COLO668 (cell line): Measurements from ENCODE around the gene ATP2A2.

Experiments used
- DNase-seq: peaks from one replicate; lab custom pipeline; 2025; ENCODE audit not compliant: unreplicated experiment; lab: John Stamatoyannopoulos, UW

ATP2A2 gene

DNA sequence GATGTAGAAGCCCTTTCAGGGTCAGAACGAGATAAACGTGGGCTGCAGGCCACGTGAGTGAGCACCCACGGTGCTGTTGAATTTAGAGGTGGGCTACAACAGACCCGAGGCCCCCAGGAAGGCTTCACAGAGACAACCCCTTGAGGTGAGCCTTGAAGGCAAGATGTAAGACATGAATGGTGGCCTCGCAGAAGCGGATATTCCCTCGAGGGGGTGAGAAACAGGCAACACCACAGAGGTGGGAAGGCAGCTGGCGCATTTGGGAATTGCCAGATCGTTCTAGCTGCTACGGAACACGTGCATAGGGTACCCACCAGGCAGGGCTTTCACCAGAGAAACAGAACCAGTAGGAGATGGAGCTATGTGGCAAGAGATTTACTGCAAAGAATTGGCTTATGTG lies 22.6 kb upstream of the ATP2A2 start:
- DNase-seq, result no peak

DNA sequence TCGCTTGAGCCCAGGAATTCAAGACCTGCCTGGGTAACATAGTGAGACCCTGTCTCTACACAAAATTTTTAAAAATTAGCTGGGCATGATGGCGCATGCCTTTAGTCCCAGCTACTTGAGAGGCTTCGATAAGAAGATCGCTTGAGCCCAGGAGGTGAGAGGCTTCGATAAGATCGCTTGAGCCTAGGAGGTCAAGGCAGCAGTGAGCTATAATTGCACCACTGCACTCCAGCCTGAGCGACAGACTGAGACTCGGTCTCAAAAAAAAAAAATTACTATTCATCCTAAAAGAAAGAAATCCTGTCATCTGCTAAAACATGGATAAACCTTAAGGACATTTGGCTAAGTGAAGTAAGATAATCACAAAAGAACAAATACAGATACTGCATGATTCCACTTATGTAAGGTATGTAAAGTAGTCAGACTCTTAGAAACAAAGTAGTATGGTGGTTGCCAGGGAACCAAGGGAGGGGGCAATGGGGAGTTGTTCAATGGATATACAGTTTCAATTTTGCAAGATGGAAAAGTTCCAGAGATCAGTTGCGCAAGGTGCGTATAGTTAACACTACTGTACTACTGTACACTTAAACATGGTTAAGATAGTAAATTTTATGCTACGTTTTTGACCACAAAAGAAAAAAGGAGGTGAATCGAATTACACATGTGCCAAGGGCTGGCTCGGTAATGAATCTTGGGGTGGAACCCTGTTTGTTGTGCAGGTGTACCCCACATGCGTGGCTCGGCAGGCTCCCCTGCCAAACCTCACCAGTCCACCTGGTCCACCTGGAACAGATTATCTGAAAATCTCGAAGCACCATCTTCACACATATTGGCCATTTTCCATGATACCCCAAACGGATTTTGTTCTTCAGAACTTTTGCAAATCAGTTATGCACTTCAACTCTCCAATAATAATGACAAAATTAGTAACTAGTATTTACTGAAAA lies 18.3 kb upstream of the ATP2A2 start:
- DNase-seq, result no peak

DNA sequence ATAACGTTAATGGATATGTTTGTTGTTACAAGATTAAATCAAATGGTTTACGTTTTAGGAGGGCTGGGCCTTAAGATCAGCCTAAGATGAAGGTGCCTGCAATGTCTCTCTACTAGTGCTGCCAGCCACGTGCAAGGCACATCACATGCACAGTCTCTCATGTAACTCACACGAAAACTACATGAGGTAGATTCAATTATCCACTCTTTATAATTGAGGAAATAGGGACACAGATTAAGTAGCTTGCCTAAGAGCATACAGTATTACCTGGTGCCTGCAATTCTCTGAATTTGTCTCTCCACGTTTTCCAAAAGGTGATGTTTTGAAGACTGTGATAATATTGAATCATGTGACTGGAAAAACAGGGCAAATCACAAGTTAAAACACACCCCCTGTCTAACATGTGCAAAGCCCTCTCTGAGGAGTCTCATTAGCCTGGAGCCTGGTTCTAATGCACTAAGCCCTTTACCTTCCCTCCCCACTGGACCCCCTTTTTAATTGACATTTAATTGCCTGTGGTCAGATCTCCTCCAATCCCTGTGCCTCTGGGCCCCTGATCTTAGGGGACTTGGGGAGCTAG lies 14.6 kb upstream of the ATP2A2 start:
- DNase-seq, result no peak

DNA sequence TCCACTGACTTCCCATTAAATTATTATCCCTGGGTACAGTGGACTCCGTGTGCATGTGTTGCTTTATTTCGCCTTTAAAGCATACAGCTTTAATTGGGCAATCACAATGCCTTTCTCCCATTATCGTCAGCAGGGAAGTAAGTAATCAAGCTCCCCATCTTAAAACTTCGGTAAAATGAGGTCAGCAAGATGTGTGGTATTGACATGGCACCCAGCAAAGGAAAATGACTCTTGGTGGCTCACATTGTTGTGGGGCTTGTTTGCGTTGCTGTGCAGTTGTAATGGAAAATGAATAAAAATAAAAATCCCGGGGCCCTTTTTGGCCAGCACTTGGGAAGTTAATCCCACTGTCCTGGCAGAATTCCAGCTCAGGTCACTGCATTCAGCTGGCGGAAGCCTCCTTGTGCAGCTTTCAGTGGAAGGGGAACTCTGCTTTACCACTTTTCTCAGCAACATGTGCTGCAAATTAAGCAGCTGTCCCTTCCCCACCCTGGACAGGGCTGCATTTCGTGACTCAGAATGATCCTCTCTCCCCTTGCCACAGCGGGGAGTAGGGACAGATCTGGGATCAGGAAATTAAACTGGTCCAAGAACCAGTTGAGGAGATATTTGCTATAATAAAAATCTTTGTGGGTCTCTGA lies 13.9 kb upstream of the ATP2A2 start:
- peak; percentile 50 for DNase-seq

DNA sequence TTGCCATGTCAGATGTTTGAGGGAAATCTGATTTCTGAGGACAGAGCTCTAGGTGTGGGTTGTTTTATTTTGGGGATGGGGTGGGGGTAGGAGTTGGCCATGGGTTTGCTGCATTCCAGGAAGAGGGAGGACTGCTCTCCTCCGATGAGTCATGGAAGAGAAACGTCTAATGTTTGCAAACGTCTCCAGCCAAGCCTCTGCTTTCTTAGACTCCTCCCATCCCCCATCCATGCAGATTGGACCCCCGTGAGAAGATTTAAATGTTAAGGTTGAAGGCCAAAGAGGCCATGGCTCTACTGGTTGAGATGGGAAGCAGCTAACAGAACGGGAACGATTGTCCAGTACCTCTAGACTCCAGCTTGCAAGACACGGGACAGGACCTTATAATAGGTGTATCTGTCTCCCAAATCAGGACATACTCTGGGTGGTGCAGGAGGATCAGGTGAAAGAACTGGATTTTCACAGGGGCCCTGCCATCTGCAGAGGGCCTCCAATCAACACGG lies 11.4 kb upstream of the ATP2A2 start:
- DNase-seq, result no peak

DNA sequence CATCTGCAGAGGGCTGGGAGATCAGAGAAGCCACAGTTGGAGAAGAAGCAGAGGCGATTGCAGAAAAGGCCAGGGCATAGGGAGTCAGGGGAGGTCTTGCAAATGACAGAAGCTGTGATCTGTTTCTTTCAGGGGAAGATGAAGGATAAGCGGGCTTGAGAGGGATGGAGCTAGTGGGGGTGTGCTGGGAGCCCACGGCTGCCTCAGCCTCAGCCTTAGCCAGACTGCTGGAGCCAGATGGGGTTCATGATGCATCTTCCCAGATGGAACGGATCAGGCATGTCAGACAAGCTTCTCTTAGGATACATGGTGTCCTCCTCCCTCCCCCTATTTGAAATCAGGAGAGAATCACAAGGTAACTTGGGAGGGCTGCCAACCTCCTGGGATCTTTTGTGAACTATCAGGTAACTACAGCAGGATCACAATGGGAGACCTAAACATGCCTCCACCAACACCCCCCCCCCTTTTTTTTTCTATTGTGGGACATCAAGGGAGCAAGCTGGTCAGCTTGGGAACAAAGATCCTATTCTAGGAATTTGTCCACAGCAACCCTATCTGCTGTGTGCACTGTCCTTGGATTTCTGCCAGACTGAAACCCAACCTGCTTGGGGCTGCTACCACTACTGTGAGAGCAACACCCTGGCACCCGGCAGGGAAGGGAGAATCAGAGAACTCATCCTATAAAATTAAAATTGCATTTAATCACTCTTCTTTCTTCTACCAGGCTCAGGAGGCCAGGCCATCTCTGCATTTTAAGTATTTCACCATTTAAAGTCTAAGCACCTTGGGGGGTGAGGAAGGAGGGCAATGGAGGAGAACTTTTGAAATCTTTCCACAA lies 10.7 kb upstream of the ATP2A2 start:
- peak; percentile 83 for DNase-seq

DNA sequence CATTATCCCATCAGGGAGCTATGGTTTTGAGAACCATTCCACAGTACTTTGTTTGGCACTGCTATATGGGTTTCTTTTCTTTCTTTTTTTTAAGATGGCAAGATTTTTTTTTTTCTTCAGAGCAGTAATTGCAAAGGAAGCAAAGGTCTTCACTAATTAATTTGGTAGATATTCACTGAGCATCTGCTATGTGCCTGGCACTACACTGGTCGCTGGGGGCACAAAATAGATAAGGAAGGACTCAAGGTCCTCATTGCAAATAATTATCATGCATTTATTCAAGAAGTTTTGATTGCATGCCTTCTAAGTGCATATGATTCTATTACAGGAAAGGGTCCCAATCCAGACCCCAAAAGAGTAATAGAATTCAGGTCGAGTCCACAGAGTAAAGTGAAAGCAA lies 10.0 kb upstream of the ATP2A2 start:
- no peak for DNase-seq

DNA sequence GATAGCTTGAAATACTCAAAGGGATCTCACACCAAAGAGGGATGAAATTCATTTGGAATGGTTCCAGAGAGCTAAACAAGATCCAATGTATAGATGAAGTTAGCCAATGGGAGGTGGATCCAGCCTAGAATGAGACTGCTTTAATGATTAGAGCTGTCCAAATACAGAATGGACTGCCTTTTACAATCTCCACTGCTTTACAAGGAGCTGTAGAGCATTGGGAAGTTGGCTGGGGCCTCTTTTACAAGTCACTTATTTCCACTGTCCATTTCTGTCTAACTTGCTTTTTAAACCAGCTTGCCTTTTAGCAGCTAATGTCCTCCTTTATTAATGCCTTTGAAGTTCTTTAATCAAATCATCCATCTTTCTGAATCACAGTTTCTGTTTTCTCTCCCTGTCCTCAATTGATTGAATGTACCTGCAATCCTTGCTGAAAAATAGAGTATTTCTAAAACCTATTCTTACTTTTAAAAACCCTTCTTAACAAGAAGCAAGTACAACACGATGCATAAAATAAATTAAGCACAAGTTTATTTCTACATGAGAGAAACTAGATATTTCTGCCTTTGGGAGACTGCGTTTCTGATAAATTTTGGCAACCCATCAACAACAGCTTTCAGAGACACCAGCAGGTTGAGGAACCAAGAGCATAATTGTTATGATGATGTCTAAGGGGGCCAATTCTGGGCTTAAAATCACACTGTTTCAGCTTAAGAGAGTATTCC lies 3.4 kb upstream of the ATP2A2 start:
- DNase-seq, result no peak

DNA sequence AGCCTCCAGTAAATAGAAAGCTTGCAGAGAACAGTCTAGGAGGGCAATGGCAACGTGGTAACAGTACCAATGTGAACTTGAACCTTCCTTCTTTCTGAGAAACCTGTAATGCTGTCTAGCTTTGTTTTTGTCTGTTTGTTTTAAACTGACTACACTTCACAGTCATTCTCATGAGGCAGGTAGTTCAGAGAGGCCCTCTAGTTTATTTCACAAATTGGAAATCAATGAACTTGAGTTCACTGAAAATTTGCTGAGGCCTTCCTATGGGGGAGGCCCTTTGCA lies 2.9 kb upstream of the ATP2A2 start:
- no peak for DNase-seq

DNA sequence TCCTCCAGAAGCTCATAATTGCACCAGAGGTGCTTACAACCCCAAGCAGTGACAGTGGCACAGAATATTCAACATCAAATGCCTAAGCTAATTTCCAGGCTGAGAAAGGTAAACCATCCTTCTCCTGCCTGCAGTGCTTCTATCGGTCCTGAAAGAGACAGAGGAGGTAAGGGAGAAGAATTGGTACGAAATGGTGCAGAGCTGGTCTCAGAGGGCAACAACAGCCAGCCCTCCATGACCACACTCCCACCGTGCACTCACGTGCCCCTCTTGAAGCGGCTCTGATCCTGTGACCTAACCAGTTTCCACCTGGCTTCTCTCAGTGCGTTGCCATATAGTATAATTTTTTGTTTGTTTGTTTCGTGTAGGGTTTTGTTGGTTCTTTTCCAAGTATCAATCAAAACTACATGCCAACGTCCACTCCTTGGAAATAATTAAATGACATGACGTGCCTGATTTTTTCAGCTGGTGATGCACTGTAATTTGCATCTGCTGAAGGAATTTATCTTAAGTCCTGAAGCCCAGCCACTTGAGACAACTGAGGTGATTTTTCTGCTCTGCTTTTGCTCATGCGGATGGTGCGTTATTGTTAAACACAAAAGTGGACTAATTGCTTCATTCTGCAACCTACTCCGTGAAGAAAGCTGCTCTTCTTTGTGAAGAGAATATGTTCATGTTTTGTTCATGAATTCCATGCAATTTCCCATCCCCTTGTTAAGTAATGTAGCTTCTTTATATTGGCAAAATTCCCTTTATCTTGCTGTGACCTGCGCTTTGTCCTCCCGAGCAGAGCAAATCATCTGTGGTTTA lies 1.3 kb upstream of the ATP2A2 start:
- DNase-seq, result peak; percentile 45

DNA sequence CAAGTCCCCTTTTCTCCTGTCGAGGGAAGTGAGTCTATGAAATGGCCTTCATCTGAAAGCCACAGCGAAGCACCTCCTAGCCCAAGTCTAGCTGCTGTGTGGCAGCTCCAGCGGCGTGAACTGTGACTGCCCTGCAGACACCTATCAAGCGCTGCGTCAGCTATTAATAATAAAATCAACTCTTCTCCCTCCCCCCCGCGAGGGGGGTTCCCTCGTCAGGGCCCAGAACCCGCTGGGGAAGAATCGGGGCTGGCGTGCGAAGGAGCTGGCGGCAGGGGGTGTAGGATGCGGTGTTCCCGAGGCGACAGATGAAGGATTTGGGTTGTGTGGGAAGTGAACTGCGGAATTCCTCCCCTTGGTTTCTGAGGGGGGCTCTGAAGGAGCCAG lies 662 bp upstream of the ATP2A2 start:
- DNase-seq, result peak; percentile 77

DNA sequence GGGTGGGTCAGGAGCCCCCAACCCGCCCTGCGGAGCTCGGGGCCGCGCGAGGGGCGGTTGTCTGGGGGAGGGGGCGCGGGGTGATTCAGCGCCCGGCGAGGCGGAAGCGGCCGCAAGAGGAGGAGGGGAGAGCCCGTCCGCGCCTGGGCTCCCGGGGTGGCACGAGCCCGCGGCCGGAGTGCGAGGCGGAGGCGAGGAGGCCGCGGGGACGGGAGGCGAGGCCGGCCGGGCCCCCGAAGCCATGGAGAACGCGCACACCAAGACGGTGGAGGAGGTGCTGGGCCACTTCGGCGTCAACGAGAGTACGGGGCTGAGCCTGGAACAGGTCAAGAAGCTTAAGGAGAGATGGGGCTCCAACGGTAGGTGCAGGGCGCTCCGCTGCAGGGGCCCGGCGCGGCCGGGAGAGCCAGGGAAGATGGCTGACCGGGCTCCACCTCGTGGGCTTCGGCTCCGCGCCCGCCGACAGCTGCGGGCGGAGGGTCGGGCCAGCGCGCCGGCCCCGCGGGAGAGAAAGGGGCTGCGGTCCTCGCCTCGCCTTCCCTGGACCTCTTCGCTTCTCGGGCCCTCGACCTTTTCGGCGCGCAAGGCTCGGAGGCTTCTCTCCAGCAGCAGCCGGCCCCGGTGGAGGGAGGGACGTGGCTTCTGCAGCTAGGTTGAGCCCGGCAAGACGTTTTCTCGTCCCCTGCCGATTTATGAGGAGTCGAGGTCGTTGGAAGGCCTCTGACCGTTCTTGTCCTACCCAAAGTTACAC lies 677 bp downstream of the ATP2A2 start:
- peak; percentile 81 for DNase-seq

DNA sequence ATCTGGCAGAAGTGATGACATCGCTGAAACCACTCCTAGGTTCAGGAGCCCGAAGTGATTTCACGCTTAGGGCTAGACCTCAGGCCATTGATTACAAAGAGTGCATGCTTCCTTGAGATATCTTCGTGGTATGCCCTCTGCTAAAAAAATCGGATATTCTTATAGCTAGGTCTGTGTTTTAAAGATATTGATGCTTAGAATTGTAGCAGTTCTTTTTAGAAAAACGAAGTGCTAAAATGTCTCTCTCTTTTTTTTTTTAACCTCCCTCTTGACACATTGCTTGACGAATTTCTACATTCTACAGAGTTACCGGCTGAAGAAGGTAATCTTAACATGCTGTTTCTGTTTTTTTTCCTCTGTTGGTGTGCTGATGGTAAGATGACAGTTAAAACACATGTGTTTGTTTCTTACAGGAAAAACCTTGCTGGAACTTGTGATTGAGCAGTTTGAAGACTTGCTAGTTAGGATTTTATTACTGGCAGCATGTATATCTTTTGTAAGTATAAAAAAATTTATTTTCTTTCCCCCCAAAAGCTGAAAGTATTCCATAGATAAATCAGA lies 1.3 kb downstream of the ATP2A2 start:
- no peak for DNase-seq

DNA sequence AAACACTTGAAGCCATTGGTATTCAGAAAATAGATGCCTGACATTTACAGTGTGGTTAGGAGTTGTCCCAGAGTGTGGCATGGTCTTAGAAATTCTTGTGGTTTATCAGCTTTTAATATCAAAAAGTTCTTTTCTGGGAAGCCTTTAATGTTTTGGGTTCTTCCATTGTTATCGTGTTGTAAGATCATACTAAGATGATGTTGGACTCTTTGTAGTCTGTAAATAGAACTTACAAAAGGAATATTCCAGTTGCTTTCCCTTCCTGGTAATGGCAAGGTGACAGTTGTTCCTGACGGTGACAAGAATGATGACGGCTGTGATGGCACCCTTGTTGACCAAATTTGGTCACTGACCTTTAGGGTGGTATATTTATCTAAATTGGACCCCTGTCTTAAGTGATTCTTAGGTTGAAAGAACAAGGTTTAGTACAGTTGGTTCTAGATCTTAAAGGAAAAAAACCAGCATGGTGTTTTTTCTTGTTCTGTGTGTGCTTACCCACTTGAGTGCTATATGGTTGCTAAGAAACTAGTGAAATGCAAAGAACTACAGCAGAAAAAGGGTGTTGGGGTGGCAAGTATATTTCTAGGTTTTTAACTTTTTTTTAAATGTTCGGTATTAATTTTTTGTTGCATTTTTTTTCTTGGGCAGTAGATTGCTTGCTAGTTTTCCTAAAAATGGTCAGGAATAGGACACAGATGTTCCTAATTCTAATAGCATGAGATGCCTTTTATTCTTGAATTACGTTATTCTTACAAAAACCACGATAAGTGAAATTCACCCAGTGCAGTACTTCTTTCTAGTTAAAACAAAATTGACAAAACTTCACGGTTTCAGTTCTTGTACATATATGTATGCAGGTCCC lies 2.1 kb downstream of the ATP2A2 start:
- no peak for DNase-seq

DNA sequence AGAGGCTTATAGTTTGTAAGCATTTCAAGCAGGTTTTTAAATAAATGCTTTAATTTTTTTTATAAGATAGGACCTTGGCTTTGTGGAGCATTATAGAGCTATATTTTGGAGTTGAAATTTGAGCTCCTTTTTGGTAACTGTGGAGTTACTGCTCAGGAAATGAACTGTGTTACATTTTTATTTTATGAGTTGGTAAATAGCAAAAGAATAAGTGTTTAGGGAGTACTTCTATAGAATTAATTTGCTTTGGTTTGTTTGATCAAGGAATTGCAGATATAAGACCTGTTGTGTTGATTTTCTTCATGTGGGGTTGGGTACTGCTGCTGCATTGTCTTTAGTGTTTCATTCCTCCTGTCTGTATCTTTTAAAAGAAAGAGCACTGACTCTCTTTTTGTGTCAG lies 3.5 kb downstream of the ATP2A2 start:
- DNase-seq, result no peak

DNA sequence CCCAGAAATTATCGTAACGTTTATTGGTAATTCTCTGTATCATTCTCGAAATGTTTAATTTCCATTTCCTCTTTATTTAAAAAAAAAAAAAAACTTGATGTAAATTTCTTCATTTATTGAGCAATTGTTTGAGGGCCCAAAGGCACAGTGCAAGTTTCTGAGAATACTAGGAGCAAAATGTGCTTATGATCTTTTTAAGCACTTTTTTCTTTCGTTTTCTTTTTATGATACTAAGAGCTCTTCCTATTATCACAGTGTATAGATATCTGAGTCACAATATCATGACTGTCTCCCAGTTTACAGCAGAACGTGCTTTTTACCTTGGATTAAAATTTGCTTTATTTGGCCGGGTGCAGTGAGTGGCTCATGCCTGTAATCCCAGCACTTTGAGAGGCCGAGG lies 5.6 kb downstream of the ATP2A2 start:
- DNase-seq, result no peak

DNA sequence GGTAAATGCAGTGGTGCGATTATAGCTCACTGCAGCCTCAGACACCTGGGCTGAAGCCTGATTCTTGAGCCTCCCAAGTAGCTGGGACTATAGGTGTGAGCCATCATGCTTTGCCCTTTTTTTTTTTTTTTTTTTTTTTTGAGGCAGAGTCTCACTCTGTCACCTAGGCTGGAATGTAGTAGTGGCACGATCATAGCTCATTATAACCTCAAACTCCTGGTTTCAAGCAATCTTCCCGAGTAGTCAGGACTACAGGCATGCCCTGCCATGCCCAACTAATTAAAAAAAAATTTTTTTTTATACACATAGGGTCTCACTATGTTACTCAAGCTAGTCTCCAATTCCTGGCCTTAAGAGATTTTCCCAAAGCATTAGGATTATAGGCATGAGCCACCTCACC lies 6.9 kb downstream of the ATP2A2 start:
- no peak for DNase-seq
